Retinal pigment epithelial cell (primary cell): ENCODE data around the gene CAV2.

ENCODE experiments used
- DNase-seq: peaks from one replicate; pipeline ENCODE4 v3.0.0-alpha.2; 2010; ENCODE audit warnings: low read depth
- H3K4me3 ChIP-seq: 2 replicates; pipeline ENCODE4 v1.5.1; 2011; ENCODE audit warnings: mild to moderate bottlenecking, low read length, control low read depth, moderate library complexity
- CTCF ChIP-seq: conservative IDR thresholded peaks from 2 replicates; pipeline ENCODE4 v1.5.1; 2011; ENCODE audit warnings: low read depth, low read length, control low read depth, inconsistent platforms

The CAV2 gene

GRCh38 chr7:116549370-116549769 lies 49.8 kb downstream of the CAV2 start:
- no peak for DNase-seq
- no peak overlapping the region for H3K4me3 ChIP-seq

GRCh38 chr7:116551692-116552091 lies 52.2 kb downstream of the CAV2 start:
- no peak for TF ChIP-seq CTCF
- no peak overlapping the region for H3K4me3 ChIP-seq
- DNase-seq = no peak

More at GRCh38 chr7:116549370-116549769, 49.8 kb downstream of the CAV2 start:
- TF ChIP-seq CTCF = no peak

GRCh38 chr7:116552602-116553001 lies 53.1 kb downstream of the CAV2 start:
- no peak for TF ChIP-seq CTCF
- H3K4me3 ChIP-seq = no peak overlapping the region
- DNase-seq = no peak

GRCh38 chr7:116553168-116553964 lies 53.8 kb downstream of the CAV2 start:
- TF ChIP-seq CTCF = no peak
- H3K4me3 ChIP-seq = no peak overlapping the region
- no peak for DNase-seq

- H3K4me3 ChIP-seq = no peak overlapping the region
- TF ChIP-seq CTCF = no peak
- no peak for DNase-seq
Measured at GRCh38 chr7:116554436-116554835, 54.9 kb downstream of the CAV2 start.

GRCh38 chr7:116554911-116555310 lies 55.4 kb downstream of the CAV2 start:
- no peak for TF ChIP-seq CTCF
- no peak for DNase-seq
- H3K4me3 ChIP-seq = no peak overlapping the region

GRCh38 chr7:116557066-116557585 lies 57.6 kb downstream of the CAV2 start:
- TF ChIP-seq CTCF = no peak
- DNase-seq = peak; percentile 18
- H3K4me3 ChIP-seq = no peak overlapping the region
